Measurements from ENCODE around the gene SUGCT.

The SUGCT gene

DNA sequence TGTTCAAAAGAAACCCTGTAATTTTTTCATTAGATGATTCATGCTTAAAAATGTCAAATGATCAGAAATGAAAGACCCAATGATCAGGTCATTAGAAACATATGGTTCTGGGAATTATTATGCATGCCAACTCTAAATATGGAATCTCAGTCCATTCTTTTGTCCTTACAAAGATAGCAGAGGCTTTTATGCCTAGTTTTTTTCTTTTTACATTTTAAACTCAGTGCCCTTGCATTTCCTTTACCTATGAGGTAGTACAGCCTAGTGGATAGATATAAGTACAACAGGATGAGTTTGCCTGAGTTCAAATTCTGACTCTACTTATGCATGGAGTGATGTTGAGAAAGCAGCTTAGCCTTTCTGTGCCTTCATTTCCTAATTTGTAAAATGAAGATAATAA is 392.9 kb downstream of the SUGCT start:
- H3K27me3 ChIP-seq (ENCODE audit: insufficient read depth, poor library complexity, severe bottlenecking): no peaks in the 10 kb centered on the region
- TF ChIP-seq, protein P1, sequence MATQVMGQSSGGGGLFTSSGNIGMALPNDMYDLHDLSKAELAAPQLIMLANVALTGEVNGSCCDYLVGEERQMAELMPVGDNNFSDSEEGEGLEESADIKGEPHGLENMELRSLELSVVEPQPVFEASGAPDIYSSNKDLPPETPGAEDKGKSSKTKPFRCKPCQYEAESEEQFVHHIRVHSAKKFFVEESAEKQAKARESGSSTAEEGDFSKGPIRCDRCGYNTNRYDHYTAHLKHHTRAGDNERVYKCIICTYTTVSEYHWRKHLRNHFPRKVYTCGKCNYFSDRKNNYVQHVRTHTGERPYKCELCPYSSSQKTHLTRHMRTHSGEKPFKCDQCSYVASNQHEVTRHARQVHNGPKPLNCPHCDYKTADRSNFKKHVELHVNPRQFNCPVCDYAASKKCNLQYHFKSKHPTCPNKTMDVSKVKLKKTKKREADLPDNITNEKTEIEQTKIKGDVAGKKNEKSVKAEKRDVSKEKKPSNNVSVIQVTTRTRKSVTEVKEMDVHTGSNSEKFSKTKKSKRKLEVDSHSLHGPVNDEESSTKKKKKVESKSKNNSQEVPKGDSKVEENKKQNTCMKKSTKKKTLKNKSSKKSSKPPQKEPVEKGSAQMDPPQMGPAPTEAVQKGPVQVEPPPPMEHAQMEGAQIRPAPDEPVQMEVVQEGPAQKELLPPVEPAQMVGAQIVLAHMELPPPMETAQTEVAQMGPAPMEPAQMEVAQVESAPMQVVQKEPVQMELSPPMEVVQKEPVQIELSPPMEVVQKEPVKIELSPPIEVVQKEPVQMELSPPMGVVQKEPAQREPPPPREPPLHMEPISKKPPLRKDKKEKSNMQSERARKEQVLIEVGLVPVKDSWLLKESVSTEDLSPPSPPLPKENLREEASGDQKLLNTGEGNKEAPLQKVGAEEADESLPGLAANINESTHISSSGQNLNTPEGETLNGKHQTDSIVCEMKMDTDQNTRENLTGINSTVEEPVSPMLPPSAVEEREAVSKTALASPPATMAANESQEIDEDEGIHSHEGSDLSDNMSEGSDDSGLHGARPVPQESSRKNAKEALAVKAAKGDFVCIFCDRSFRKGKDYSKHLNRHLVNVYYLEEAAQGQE (IDR thresholded peaks at IDR 0.05; ENCODE audit: insufficient replicate concordance, low read depth): no peak
- no peak for TF ChIP-seq POLR2AphosphoS5 (IDR thresholded peaks at IDR 0.05; ENCODE audit: low read depth)
- no peak for TF ChIP-seq SPI1 (IDR thresholded peaks at IDR 0.05; ENCODE audit: borderline replicate concordance, low read depth)
- TF ChIP-seq, protein P2, sequence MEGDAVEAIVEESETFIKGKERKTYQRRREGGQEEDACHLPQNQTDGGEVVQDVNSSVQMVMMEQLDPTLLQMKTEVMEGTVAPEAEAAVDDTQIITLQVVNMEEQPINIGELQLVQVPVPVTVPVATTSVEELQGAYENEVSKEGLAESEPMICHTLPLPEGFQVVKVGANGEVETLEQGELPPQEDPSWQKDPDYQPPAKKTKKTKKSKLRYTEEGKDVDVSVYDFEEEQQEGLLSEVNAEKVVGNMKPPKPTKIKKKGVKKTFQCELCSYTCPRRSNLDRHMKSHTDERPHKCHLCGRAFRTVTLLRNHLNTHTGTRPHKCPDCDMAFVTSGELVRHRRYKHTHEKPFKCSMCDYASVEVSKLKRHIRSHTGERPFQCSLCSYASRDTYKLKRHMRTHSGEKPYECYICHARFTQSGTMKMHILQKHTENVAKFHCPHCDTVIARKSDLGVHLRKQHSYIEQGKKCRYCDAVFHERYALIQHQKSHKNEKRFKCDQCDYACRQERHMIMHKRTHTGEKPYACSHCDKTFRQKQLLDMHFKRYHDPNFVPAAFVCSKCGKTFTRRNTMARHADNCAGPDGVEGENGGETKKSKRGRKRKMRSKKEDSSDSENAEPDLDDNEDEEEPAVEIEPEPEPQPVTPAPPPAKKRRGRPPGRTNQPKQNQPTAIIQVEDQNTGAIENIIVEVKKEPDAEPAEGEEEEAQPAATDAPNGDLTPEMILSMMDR (IDR thresholded peaks at IDR 0.05; ENCODE audit: insufficient read depth, low read length): no peak
- no peak for TF ChIP-seq GABPA (IDR thresholded peaks at IDR 0.05; ENCODE audit: low read depth)
- DNase-seq (ENCODE audit: low read depth in 1 of 2, low spot score in 1 of 2): no peak
- no peak overlapping the region for H3K27ac ChIP-seq (replicated peaks)
- H3K4me3 ChIP-seq (replicated peaks; ENCODE audit: insufficient read depth, low read length): no peak overlapping the region

DNA sequence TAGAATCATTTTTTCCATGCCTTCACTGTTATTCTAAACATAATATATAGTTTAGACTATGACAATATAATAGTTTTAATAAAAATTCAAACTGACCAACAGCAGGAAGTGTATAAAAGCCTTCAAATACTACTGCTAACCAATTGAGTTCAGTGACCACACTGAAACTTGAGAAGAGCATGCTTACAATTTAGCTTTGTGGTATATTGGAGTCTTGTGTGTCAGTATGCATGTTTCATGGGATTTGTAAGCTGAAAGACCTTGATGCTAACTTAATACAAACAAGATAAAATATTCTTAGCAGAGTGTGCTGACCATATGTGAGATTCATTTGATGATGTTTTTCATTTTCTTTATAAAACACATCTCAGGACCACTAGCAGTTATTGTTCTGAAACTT is 395.5 kb downstream of the SUGCT start:
- H3K27me3 ChIP-seq (ENCODE audit: insufficient read depth, poor library complexity, severe bottlenecking): no peaks in the 10 kb centered on the region
- H3K27ac ChIP-seq (replicated peaks): no peak overlapping the region
- TF ChIP-seq SPI1 (IDR thresholded peaks at IDR 0.05; ENCODE audit: borderline replicate concordance, low read depth) (no peak), POLR2AphosphoS5 (IDR thresholded peaks at IDR 0.05; ENCODE audit: low read depth) (no peak), GABPA (IDR thresholded peaks at IDR 0.05; ENCODE audit: low read depth) (no peak)
- TF ChIP-seq, protein P2 (IDR thresholded peaks at IDR 0.05; ENCODE audit: insufficient read depth, low read length): no peak
- TF ChIP-seq, protein P1 (IDR thresholded peaks at IDR 0.05; ENCODE audit: insufficient replicate concordance, low read depth): no peak
- no peak overlapping the region for H3K4me3 ChIP-seq (replicated peaks; ENCODE audit: insufficient read depth, low read length)
- DNase-seq (ENCODE audit: low read depth in 1 of 2, low spot score in 1 of 2): no peak

DNA sequence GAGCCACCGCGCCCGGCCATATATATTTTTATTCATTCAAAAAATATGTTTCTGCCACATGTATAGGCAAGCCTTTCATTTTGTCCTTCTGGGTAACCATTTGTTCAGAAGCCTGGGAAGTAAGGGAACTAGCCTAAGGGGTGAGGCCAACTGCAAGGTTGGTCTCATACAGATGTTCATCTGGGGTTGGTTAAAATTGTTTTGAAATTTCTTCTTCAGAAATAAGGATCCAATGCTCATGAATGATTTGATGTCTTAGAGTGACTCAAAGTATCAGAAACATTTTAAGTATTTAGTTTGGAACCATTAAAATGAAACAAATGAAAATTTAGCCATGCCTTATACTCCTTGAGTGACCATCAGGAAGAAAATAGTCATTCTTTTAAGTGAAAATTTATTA is 397.2 kb downstream of the SUGCT start:
- H3K27me3 ChIP-seq (ENCODE audit: insufficient read depth, poor library complexity, severe bottlenecking): no peaks in the 10 kb centered on the region
- no peak for DNase-seq (ENCODE audit: low read depth in 1 of 2, low spot score in 1 of 2)
- H3K27ac ChIP-seq (replicated peaks): no peak overlapping the region
- H3K4me3 ChIP-seq (replicated peaks; ENCODE audit: insufficient read depth, low read length): no peak overlapping the region
- TF ChIP-seq GABPA (IDR thresholded peaks at IDR 0.05; ENCODE audit: low read depth): no peak
- no peak for TF ChIP-seq SPI1 (IDR thresholded peaks at IDR 0.05; ENCODE audit: borderline replicate concordance, low read depth)
- TF ChIP-seq, protein P1 (IDR thresholded peaks at IDR 0.05; ENCODE audit: insufficient replicate concordance, low read depth): no peak
- TF ChIP-seq, protein P2 (IDR thresholded peaks at IDR 0.05; ENCODE audit: insufficient read depth, low read length): no peak
